ENCODE results near the gene IFT122. TPM values are rescaled to one million over a fixed set of nuclear protein-coding genes. Genes with fewer than 3 reads are reported as not detected.
"Not testable (repeated sequence)": the region's sequence is repeated elsewhere in the genome, so short reads cannot be mapped to it uniquely, and the experiment has no call there.

Gene IFT122
- total and polyA plus RNA-seq, 8 donors = 15.3 to 37.1 (median 21.8) TPM

- no peak for TF ChIP-seq CTCF (IDR thresholded peaks at IDR 0.05)
- ATAC-seq = no peak
- no peaks in the 10 kb centered on the region for H3K9me3 ChIP-seq
- intact Hi-C loops (cut with DNase I) = loop anchor here in 1 of 3 donors (10.0 kb wide), 1 partner anchor 342 kb away; no protein-coding TSS in a partner anchor
- H3K4me1 ChIP-seq = no peaks in the 10 kb centered on the region
- DNase-seq = no peak
- no peak overlapping the region for H3K4me3 ChIP-seq
- peaks cover 0 to 25% (median 4%) of the 10 kb centered on the region in 3 donors for H3K36me3 ChIP-seq
- FAIRE-seq = no peak
- WGBS, 2 donors = 92 to 94% methylated on average over 4 of the region's 4 CpGs
- no peaks in the 10 kb centered on the region for H3K27me3 ChIP-seq
- H3K27ac ChIP-seq = no peak overlapping the region
Observed at GRCh38 chr3:129492691-129493090, 52.7 kb downstream of the IFT122 start.

- 92 to 93% methylated on average over 4 of the region's 4 CpGs for WGBS, 2 donors
Observed at GRCh38 chr3:129493206-129493605, 53.2 kb downstream of the IFT122 start.

GRCh38 chr3:129494499-129494898, 54.5 kb downstream of the IFT122 start:
- H3K27me3 ChIP-seq, H3K9me3 ChIP-seq, H3K4me3 ChIP-seq, ATAC-seq, DNase-seq, H3K4me1 ChIP-seq, FAIRE-seq: not testable (repeated sequence)
- intact Hi-C loops (cut with DNase I) = loop anchor here in 1 of 3 donors (10.0 kb wide), 1 partner anchor 340 kb away; no protein-coding TSS in a partner anchor
- whole genome bisulfite sequencing, 2 donors = 77 to 88% methylated on average over 5 of the region's 5 CpGs
- Histone ChIP-seq H3K36me3 (peaks cover 0 to 22% (median 4%) of the 10 kb centered on the region in 3 donors), H3K27ac (peak overlapping the region in 2 of 4 donors; percentile 9 to 23)

More at GRCh38 chr3:129493206-129493605, 53.2 kb downstream of the IFT122 start:
- DNase-seq = no peak
- Histone ChIP-seq H3K4me3 (no peak overlapping the region), H3K9me3 (no peaks in the 10 kb centered on the region), H3K4me1 (no peaks in the 10 kb centered on the region), H3K27me3 (no peaks in the 10 kb centered on the region), H3K27ac (no peak overlapping the region), H3K36me3 (peaks cover 0 to 22% (median 4%) of the 10 kb centered on the region in 3 donors)
- intact Hi-C loops (cut with DNase I) = loop anchor here in 1 of 3 donors (10.0 kb wide), 1 partner anchor 342 kb away; no protein-coding TSS in a partner anchor
- no peak for TF ChIP-seq CTCF (IDR thresholded peaks at IDR 0.05)
- FAIRE-seq = no peak
- no peak for ATAC-seq

- Histone ChIP-seq H3K27ac (peak overlapping the region in 1 of 4 donors; percentile 23), H3K36me3 (peaks cover 0 to 22% (median 4%) of the 10 kb centered on the region in 3 donors)
- ATAC-seq, H3K9me3 ChIP-seq, H3K4me1 ChIP-seq, H3K27me3 ChIP-seq, FAIRE-seq, H3K4me3 ChIP-seq: not testable (repeated sequence)
- DNase-seq = peak in 1 of 6 donors; percentile 3
- WGBS, 2 donors = 84 to 86% methylated on average over 10 of the region's 10 CpGs
- intact Hi-C loops (cut with DNase I) = loop anchor here in 1 of 3 donors (10.0 kb wide), 1 partner anchor 340 kb away; no protein-coding TSS in a partner anchor
Observed at GRCh38 chr3:129495006-129495639, 55.1 kb downstream of the IFT122 start.

- not testable (repeated sequence) for H3K9me3 ChIP-seq, DNase-seq, H3K27me3 ChIP-seq, H3K4me3 ChIP-seq, H3K4me1 ChIP-seq, FAIRE-seq, H3K27ac ChIP-seq
- ATAC-seq = peak in 1 of 4 donors; percentile 36
- WGBS, 2 donors = 73 to 75% methylated on average over 2 of the region's 2 CpGs
- intact Hi-C loops (cut with DNase I) = loop anchor here in 1 of 3 donors (10.0 kb wide), 1 partner anchor 337 kb away; no protein-coding TSS in a partner anchor
- peaks cover 0 to 23% (median 4%) of the 10 kb centered on the region in 3 donors for H3K36me3 ChIP-seq
Observed at GRCh38 chr3:129497876-129498275, 57.9 kb downstream of the IFT122 start.

- H3K27me3 ChIP-seq, H3K4me3 ChIP-seq, H3K4me1 ChIP-seq, H3K27ac ChIP-seq, DNase-seq, FAIRE-seq, H3K9me3 ChIP-seq: not testable (repeated sequence)
- peak in 1 of 4 donors; percentile 21 for ATAC-seq
- 80 to 85% methylated on average over 8 of the region's 8 CpGs for WGBS, 2 donors
- intact Hi-C loops (cut with DNase I) = loop anchor here in 1 of 3 donors (10.0 kb wide), 1 partner anchor 336 kb away; no protein-coding TSS in a partner anchor
- peaks cover 0 to 20% (median 0%) of the 10 kb centered on the region in 3 donors for H3K36me3 ChIP-seq
Observed at GRCh38 chr3:129498603-129499488, 58.8 kb downstream of the IFT122 start.

GRCh38 chr3:129499604-129500333, 59.7 kb downstream of the IFT122 start:
- not testable (repeated sequence) for H3K27ac ChIP-seq, FAIRE-seq, ATAC-seq, H3K4me3 ChIP-seq, H3K27me3 ChIP-seq, H3K4me1 ChIP-seq, H3K9me3 ChIP-seq
- DNase-seq = peak in 1 of 6 donors; percentile 11
- intact Hi-C loops (cut with DNase I) = loop anchor here in 1 of 3 donors (10.0 kb wide), 1 partner anchor 335 kb away; no protein-coding TSS in a partner anchor
- WGBS, 2 donors = 81 to 89% methylated on average over 12 to 14 of the region's 14 CpGs
- peaks cover 0 to 24% (median 0%) of the 10 kb centered on the region in 3 donors for H3K36me3 ChIP-seq

Data from pancreas (tissue), 10 donors.